Measurements from ENCODE around the gene LRTM2.

LRTM2 gene

DNA sequence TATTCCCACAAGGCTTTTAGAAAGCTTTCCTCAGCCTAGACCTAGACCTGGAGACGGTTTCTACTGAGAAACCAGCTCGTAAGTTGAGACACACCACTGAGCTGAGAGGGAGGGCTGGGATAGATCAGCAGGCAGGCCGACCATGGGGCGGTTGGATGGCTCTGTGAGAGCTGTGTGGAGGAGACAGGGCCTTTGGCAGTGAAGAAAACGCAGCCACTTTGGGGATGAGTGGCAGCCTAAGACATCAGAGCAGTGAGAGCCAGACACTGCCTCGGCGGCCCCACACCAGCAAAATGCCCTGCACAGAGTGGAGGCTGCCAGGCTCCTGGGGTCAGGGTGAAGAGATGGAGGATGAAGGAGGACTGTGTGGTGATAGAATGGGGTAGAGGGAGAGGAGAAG, 52.1 kb downstream of the LRTM2 start:
- TF ChIP-seq TAF1 (IDR thresholded peaks at IDR 0.05; ENCODE audit: borderline replicate concordance, insufficient read depth, low read length) (no peak), FOXP2 (optimal IDR thresholded peaks at IDR 0.05; ENCODE audit: borderline replicate concordance, extremely low read depth, extremely low read length, insufficient read depth) (no peak), SIN3A (IDR thresholded peaks at IDR 0.05; ENCODE audit: borderline replicate concordance, insufficient read depth, low read length) (no peak), POLR2AphosphoS5 (IDR thresholded peaks at IDR 0.05; ENCODE audit: low read depth, low read length) (no peak)
- TF ChIP-seq, protein P1, sequence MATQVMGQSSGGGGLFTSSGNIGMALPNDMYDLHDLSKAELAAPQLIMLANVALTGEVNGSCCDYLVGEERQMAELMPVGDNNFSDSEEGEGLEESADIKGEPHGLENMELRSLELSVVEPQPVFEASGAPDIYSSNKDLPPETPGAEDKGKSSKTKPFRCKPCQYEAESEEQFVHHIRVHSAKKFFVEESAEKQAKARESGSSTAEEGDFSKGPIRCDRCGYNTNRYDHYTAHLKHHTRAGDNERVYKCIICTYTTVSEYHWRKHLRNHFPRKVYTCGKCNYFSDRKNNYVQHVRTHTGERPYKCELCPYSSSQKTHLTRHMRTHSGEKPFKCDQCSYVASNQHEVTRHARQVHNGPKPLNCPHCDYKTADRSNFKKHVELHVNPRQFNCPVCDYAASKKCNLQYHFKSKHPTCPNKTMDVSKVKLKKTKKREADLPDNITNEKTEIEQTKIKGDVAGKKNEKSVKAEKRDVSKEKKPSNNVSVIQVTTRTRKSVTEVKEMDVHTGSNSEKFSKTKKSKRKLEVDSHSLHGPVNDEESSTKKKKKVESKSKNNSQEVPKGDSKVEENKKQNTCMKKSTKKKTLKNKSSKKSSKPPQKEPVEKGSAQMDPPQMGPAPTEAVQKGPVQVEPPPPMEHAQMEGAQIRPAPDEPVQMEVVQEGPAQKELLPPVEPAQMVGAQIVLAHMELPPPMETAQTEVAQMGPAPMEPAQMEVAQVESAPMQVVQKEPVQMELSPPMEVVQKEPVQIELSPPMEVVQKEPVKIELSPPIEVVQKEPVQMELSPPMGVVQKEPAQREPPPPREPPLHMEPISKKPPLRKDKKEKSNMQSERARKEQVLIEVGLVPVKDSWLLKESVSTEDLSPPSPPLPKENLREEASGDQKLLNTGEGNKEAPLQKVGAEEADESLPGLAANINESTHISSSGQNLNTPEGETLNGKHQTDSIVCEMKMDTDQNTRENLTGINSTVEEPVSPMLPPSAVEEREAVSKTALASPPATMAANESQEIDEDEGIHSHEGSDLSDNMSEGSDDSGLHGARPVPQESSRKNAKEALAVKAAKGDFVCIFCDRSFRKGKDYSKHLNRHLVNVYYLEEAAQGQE (IDR thresholded peaks at IDR 0.05; ENCODE audit: insufficient read depth in 1 of 2, low read depth in 2 of 2, low read length in 2 of 2): no peak

DNA sequence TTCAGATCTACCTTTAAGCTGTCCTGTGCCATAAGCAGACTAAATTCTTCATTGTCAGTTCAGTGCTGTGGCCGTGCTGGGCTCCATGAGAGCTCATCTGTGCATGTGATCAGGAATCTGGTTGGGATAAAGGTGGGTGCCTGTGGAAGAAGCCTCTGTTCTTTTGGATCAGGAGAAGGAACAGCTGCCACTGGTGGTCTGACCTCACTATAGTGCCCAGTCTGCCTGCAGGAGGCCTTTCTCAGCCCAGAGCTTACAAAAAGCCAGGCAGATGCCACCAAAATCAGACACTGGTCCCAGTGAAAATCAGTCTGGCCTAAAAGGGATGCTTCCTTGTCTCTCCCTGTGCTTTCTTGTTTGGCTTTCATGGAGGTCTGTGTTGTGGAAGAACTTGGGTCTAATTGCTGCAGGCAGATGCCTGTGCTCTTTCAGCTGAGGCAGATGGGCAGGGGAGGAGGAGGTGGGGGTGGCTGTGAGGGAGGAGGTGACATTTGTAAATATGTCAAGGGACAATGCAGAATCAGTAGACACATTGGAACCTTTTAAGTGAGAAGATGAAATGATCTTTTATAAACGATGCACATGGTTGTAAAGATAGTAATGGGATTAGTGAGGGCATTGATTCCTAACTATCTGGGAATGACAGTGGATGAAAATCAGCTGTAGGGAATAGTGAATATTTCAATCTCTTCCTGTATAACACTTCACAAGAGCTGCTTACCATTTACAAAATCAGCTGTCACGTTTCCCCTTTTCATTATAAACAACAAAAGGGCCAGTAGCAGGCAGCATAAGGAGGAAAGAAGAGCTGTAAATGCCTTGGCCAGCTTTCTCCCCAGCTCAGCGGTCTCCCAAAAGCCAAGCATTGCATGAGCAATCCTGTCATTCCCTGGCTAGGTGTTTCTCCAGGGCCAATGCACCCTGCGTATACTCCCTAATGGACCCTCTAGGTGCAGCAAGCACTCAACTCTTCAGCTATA, 53.5 kb downstream of the LRTM2 start:
- TF ChIP-seq FOXP2 (optimal IDR thresholded peaks at IDR 0.05; ENCODE audit: borderline replicate concordance, extremely low read depth, extremely low read length, insufficient read depth) (no peak), SIN3A (IDR thresholded peaks at IDR 0.05; ENCODE audit: borderline replicate concordance, insufficient read depth, low read length) (no peak), POLR2AphosphoS5 (IDR thresholded peaks at IDR 0.05; ENCODE audit: low read depth, low read length) (no peak), TAF1 (IDR thresholded peaks at IDR 0.05; ENCODE audit: borderline replicate concordance, insufficient read depth, low read length) (no peak)
- TF ChIP-seq, protein P1 (IDR thresholded peaks at IDR 0.05; ENCODE audit: insufficient read depth in 1 of 2, low read depth in 2 of 2, low read length in 2 of 2): no peak

DNA sequence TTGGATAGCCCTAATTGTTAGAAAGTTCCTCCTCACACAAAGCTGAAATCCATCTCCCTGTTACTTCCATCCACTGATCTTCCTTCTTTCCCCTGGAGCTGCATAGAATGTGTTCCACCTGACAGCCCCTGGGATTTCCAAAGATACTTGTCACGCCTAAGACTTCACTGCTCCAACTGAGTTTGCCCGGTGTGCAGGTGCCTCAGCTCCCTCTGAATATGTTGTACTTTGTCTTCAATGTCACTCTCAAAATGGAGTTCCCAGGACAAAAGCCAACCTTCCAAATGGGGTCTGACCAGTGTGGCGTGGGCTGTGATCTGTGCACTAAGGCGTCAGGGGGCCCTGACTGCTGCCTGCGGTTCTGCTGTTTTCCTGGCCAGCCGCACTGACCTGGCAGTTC, 55.2 kb downstream of the LRTM2 start:
- TF ChIP-seq POLR2AphosphoS5 (IDR thresholded peaks at IDR 0.05; ENCODE audit: low read depth, low read length) (no peak), SIN3A (IDR thresholded peaks at IDR 0.05; ENCODE audit: borderline replicate concordance, insufficient read depth, low read length) (no peak), FOXP2 (optimal IDR thresholded peaks at IDR 0.05; ENCODE audit: borderline replicate concordance, extremely low read depth, extremely low read length, insufficient read depth) (no peak), TAF1 (IDR thresholded peaks at IDR 0.05; ENCODE audit: borderline replicate concordance, insufficient read depth, low read length) (no peak)
- TF ChIP-seq, protein P1 (IDR thresholded peaks at IDR 0.05; ENCODE audit: insufficient read depth in 1 of 2, low read depth in 2 of 2, low read length in 2 of 2): no peak

DNA sequence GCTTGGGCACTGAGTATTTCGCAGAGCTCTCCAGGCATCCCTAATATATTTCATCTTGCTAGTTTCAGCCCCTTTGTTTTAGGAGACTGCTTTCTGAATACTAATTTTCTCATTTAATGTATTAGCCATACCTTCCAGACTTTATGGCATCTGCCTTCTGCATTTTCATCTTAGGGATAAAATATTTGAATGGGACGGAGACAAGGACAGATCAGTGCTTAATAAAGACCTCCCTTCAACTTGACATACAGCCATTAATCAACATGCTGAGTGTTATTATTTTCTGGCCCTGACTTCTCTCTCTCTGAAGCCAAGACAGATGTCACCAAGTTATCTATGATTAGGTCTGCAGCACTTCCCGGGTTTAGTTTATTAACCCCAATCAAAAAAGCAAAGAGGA, 55.7 kb downstream of the LRTM2 start:
- TF ChIP-seq, protein P1 (IDR thresholded peaks at IDR 0.05; ENCODE audit: insufficient read depth in 1 of 2, low read depth in 2 of 2, low read length in 2 of 2): no peak
- TF ChIP-seq TAF1 (IDR thresholded peaks at IDR 0.05; ENCODE audit: borderline replicate concordance, insufficient read depth, low read length) (no peak), FOXP2 (optimal IDR thresholded peaks at IDR 0.05; ENCODE audit: borderline replicate concordance, extremely low read depth, extremely low read length, insufficient read depth) (no peak), SIN3A (IDR thresholded peaks at IDR 0.05; ENCODE audit: borderline replicate concordance, insufficient read depth, low read length) (no peak), POLR2AphosphoS5 (IDR thresholded peaks at IDR 0.05; ENCODE audit: low read depth, low read length) (no peak)

Measured in PFSK-1 (cell line).